COR-L47 (cell line): Measurements from ENCODE around the gene CASZ1.
A peak's percentile ranks its signal among the peaks of the same experiment; 100 is the strongest.

Experiments
- DNase-seq: peaks from one replicate; lab custom pipeline; 2025; lab: John Stamatoyannopoulos, UW

Gene CASZ1

DNA sequence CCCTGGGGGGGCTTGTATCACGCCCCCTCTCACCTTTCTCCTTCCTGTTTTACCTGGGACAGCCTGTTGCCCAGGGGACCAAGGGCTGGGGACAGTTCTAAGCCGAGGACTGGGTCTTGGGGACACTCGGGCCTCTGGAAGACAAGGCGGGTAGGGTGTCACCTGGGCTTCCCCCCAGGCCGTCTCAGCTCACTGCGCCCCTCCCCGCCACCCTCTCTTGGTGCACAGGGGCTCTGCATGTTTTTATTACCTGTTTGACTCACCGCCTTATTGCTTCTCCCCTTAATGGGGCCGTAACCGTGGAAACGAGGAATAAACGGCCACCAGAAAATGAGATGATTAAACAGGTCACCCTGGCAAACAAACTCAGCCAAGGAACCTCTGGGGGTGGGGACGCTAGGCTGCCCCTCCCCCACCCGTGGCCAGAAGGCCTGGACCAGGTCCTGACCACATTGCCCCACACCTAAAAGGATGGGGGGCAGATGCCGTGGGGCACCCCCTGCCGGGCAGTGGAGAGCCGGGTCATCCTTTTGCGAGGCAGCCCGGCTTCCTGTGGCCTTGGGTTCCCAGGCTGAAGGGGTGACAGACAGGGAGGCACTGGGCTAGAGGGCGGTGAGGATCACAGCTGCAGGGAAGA, 109.9 kb downstream of the CASZ1 start:
- DNase-seq = peak; percentile 57

DNA sequence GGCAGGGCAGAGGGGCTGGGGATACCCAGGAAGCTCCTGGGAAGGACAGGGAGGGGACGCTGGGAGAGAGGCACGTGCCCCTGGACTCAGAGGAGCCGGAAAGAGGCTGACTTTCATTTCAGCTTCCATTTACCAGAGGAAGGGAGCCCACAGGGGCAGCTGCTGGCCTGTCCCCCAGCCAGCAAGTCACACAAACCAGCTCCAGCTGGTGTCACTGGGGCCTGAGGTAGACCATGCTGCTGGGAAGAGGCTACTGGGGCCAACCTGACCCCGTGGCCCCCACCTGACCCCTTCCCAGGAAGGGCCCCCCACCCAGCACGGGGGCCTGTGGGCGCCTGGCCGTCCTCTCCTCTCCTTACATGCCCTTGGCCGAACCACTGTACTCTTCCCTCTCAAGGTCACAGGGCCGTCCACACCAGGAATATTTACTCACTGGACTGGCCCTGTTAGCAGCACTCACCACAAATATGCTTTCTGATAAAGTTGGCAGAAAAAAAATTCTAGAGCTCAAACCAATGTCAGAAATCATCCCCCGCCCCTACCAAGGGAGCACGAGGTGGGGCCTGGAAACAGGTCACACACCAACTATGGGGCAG, 110.5 kb downstream of the CASZ1 start:
- no peak for DNase-seq

DNA sequence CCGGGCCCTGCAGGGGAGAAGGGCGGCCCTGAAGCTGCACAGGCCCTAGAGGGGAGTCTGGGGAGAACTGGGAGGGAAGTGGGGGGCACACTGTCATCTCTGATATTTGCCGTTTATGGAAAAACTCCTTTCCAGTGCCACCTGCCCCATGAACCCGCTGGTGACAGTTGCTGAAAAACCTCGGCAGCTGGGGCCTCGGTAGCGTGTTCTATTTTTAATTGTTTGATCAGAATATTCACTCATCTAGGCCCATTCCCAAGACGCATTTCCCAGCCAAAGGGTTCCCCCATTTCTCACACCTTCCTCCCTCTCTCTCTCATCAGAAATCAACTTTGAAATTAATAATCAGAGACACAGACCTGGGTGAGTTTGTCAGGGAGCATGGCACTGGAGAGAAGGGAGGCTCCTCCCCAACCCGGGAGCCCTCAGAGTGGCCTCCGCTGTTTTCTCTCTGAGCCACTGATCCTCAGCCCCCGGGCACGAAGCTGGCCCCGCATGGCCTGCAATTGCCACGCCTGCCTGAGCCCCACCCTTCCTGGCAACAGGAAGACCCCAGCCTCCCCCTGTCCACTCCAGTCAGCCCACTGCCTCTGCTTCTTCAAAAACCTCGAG, 111.1 kb downstream of the CASZ1 start:
- no peak for DNase-seq

DNA sequence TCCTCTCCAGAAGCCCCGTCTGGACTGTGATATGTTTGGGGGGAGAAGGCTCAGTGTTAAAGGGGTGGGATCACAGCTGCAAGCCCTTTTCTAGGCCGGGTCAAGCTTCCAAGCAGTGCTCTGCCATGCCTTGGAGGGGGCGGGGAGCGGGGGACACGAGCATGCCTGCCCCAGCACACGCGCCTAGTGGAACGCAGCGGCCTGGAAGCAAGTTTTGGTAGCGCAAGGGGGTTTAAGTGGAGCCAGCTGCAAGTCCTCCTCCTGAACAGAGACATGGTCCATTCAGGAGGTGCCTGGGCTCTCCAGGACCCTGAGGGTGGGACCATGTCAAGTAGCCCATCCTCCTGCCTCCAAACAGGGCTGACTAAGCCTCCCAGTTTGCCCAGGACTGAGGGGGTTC, 112.2 kb downstream of the CASZ1 start:
- no peak for DNase-seq

DNA sequence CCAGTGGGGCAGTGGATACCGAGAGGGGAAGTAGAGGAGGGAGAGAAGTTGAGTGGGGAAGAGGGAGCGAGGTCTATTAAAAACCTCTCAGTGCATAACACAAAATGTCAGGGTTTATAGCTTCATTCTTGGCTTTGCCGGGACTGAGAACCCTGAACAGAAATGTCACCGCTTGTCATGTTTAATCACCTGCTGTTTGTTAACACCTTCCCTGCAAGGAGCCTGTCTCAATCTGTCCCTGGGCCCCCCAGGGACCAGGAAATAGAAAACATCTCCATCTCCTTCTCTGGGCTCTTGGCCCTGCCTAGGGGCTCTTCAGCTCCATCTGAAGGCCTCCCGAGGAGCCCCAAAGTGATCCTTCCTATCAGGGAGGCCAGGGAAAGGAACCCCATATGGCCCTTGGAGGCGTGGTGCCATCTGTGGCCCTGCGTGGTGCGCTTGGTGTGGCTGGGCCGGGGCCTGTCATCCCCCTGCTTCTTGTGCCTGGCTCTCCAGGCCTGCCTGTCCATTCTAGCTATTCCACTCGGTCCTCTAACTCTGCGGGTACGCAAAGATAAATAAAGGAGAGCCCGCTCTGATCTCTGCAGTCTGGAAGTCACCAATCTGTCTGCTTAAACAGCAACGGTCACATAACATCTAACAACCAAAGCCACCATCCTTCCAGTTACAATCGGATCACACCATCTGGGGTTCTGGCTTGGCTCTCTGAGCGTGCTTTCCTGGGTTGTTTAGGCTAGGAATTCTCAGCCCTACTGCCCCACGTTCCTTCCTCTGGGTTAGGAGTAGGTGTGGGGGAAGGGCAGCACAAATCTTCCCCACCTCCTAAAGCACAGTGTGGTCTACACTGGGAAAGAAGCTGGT, 113.8 kb downstream of the CASZ1 start:
- DNase-seq = peak; percentile 38

DNA sequence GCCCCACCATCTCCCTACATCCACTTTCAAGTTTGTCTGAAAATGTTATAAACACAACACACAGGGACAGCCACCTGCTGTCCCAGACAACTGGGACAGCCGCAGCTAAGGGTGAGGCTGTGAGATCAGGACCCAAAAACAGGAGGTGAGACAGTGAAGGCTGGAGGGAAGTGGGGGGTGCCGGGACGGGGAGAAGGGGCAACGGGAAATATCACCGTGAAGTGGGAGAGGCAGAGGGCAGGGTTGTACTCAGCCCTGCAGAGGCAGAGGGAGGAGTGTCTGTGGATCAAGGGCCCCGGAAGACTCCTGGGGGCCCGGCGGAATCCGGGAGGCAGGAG, 114.4 kb downstream of the CASZ1 start:
- no peak for DNase-seq

DNA sequence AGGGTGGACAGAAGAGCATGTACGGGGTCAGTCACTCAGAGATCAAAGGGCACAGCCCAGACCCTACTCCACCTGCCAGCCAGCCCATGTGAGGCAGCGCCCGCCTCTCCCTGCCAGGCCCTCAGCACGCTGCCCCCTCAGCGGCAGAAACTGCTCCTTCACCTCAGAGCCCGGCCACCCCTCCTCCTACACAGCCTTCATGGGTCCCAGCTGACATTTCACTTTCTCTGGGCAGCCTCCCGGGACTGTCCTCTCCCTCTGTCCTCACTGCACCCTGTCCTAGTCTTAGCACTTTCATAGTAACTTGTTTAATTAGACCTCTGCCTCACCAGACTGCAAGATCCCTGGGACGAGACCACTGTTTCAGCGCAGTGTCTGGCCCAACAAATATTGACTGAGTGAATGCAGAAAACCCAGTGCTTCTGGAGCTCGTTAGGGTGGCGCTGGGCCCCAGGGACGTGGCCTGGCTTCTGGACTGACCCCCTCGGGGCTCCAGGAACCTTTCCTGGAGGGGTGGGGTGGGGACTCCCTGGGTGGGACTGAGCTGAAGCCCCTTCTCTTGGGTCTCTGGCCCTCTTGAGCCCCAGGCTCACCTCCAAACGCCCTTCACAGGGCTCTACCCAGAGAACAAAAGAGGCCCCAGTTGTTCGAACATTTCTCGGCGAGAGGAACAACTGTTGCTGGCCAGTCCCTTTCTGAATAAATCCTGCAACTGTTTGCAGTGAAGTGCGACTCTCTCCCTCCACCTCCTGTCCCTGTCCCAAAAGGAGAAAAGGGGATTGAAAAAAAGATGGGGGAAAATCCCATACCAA, 114.9 kb downstream of the CASZ1 start:
- DNase-seq = no peak

DNA sequence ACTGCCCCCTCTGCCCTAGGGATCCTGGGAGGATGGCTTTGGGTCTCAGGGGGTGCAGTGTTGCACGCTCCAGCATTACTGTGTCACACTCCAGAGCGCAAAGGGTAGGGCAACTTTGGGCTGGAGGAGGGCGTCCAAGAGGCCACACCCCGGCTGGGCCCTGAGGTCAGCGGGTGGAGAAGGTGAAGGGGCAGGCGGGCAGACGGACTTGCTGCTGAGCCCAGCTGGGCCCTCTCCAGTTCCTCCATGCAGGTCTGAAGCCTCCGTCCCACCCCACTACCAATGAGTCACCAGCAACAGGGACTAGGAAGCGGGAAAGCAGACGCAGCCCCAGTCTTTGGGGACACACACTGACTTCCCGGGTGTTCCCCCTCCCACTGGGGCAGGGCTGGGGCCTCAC, 116.0 kb downstream of the CASZ1 start:
- DNase-seq = no peak

DNA sequence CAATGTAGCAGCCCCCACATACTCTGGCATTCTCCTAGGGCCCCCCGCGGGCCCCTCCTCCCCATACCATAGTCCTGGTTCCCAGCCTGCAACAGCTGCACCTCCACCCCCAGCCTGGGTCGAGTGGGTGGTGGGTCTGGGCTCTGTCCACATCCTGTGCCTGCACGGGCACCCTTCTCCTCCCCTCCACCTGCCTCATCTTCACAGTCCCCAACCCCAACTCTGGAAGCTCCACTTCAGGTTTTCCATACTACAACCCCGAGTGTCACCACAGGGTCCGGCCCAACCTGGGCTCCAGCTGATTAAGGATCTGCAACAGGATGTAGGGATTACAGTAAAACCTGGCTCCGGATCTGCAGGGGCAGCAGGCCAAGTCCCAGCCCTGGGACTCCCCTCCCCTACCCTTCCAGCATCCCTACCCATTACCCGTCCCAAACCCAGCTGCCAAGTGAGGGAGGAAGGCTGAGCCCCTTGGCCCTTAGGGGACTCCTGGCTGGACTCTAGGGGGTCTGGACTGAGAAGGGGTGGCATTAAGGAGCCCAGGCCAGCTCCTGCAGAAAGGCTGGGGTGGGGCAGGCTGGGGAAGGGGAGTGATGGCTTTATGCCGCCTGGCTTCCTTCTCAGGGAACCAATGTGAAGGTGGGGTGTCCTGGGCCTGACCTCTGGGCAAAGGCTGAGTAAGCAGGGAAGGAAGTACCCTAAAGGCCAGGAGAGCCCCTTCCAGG, 116.8 kb downstream of the CASZ1 start:
- DNase-seq = peak; percentile 77

DNA sequence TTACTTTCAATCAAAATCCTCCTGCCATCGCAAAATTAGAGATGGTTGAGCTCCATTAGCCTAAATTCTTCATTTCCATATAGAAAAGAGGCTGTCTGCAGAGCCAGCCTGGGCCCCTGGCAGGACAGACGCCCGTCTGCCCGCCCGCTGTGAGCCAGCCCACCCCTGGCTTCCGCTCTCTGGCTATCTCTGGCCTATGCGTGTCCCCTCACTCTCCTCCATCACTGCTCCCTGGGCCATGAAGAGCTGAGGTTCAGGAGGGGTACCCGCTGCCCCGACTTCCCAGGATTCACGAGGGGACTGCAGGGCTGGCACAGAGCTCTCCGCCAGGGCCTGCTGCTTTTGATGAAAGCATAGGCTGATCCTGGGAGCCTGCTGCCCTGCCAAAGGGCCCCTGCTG, 117.6 kb downstream of the CASZ1 start:
- DNase-seq = no peak

DNA sequence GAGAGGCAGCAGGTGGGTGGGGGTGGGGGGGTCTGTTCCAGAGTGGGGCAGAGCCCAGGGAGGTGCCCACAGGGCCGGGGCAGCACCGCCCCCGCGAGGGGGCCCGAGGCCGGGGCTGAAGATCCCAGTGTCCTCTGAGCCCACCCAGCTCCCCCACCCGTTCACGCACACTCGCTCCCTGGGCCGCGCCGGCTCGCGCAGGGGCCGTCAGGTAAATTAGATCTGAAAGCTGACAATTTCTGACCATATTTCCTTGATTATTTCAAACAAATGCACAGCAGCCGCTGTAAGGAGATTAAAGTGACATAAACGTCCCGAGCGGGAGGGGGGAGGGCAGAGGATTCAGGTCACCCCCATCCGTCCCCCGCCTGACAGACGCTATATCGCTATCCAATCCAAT, 118.0 kb downstream of the CASZ1 start:
- no peak for DNase-seq

DNA sequence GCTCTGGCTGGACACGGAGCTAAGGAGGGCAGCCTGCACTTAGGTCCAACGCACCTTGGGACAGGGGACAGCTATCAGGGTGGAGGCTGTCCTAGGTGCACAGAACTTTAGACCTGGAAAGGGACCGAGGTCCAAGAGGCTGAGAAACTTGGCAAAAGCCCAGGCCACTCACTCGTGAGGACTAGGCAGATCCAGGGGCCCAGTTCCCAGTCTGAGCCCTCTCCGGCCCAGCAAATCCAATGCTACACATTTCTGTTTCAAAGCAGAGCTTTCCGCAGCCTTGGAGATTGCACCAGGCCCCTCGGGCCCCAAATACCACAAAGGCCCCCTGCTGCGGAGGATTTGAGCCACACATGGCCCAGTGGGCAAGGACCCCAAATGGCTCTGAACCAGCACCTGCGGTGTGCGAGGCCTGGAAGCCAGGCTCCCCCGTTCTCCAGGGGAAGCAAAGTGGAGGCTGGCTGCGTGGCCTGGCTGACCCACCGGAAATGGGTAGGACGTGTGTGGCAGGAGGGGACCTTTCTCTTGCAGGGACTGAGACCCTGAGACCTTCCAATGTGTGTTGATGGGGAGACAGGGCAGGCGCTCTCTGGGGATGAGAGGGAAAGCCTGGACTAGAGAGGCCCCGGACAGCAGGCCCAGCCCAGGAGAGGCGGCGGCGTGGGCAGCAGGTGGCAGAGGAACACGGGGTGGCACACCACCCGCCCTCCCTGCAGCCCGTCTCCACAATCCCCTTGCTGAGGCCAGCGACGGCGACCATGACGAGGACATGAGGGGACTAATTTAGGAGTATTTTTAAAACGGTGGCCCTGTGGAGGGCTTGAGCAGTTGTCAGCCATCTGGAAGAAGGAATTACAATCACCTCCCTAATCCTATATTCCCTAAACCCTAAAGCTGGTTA, 118.7 kb downstream of the CASZ1 start:
- DNase-seq = no peak

DNA sequence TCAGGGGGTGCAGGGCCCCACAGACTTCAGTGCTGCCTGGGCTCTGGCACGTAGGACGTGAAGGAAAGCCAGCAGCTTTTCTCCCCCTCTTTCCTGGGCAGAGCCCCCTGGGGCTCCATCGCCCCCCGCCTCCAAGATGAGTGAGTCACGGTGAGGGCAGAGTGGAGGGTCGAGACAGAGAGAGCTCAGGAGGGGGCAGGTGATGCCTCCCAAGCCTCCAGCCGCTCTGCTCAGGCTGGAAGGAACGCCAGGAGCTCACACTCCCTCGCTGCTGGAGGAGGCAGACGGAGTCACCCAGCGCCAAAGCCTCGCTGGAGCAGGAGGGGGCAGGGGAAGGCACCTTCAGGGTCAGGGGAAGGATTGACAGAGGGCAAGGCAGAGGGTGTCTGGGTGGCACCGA, 119.5 kb downstream of the CASZ1 start:
- DNase-seq = no peak

DNA sequence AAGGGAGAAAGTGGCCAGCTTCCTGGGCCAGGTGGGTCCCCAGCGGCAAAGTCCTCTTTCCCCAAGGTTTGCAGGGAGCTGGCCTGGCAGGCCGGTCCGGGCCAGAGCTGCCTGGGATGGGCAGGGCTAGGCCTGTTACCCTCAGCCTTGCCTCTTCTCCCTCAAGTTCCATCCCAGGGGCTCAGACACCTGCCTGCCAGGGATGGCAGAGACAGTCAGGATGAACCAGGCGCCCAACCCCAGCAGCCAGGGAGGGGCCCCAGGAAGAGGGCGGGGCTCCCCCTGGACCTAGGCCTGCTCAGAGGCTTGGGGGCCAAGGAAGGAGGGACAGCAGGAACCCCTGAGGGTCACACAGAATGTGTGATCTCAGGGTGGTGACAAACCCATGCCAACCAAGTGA, 120.6 kb downstream of the CASZ1 start:
- DNase-seq = no peak

DNA sequence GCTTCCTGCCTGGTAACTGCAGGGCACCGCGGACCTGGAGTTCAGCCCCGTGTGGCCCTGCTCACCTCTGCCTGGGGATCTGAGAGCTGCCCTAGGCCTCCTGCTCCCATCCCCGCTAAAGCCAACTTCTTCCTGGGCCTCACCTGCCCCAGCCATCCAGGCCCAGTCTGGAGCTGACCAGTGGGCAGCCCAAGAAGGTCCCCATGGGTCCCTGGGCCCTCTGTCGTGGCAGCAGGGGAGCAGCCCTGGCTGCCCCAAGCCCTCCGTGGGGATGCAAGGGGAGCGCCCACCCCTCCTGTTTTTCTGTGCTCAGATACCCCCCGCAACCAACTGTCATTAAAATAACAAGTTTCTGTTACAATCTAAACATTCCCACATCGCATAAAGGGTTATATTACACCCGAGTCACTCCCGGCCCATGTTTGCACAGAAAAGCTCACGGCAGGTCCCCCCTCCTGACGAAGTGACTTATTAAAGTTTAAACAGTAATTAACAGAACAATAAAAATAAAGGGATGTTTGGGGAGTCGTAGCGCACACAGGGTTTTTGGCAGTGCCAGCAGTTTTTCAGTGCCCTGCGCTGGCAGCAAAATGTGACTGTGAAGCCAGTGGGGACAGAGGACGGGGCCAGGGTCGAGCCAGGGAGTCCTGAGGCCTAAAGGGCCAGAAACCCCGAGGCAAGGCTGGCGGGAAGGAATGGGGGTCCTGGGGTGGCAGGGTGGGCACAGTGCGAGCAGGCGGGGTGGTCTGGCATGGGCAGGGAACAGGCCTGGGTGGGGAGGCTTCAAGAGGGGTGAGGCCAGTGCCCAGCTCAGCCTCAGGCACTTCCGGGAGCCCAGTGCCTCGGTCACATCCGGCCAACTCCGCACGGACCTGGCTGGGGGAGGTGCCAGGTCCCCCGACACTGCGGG, 121.5 kb downstream of the CASZ1 start:
- peak; percentile 86 for DNase-seq

DNA sequence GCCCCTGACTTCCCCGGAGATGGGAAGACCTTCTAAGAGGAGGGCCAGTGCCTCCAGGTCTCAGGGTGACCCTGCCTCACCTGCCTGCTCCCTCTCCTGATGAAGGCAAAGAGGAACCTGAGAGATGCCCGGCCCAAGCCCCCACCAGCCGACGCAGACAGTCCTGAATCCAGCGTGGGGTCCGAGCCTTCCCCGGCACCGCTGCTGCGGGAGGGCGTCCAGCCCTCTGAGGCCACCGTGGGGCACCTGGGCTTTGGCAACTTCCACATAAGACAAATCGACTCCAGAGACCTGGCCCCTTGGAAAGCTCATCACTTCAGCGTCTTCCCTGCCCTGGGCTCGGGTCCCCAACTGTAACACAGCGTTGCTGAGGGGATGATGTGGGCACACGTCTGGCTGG, 122.2 kb downstream of the CASZ1 start:
- DNase-seq = no peak

DNA sequence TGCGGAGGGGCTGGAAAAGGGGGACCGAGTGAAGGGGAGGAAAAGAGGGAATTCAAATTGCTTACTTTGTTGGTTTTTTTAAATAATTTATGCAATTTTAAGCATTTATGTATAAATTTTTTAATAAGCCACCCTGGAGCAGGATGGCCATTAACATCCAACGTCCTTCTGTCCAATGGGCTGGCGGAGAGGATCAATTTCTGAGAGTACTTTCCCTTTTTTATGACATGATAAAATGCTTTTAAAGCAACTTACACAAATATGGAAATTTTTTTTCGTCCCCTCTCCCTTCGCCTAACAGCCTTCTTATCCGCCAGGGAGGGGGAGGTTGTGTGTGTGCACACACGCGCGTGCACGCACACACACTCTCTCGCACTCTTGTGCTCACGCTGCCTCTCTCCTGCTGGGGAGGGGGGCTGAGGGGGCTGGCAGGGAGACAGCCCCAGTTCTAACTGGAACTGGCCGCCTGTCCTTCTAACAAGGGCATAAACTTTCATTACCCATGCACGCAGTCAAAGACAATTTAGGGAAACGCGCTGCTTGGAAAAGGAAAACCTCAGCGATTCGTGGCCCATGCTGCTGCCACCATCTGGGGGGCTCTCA, 123.2 kb downstream of the CASZ1 start:
- no peak for DNase-seq

DNA sequence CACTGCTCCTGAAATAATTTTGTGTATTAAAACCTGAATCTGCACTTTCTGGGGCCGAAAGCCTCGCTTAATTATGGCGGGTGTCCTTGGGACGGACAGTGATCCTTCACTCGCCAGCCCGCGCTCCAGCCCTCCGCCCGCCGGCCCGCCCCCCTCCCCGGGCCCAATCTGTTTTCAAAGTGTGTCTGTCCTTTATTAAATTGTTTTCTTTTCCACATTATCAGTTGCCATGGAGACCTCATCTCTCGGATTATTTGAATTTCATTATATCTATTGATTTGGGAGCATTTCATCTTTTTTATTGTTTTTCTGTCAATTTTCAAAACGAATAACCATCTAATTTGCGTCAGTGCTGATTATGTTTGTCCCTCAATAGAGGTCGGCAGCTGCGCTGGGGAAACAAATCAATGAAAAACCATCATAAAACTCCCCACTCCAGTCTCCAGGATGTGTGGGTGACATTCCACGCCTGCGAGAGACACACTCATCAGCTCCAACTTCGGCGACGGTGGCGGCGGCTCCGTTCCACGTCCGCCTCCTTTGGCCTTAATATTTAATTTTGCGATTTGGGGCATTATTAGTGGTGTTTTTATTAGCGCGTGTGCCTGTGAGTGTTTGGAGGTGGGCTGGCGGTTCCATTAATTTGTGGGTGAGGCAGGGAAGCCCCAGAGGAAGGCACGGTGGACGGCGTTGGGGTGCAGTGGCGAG, 123.9 kb downstream of the CASZ1 start:
- no peak for DNase-seq
